BLaER1 treated with 17β-estradiol and CSF1 and Interleukin-3, amounts not matched to agents 10 nM and 100 nM (cell line): ENCODE results near the gene MYOZ2.

ENCODE experiments used
- H3K27ac ChIP-seq, 11 experiments: shearing (Covaris generic); formaldehyde crosslinking; 2 replicates each; pipeline ENCODE4 v1.8.1; 2022
- H3K27me3 ChIP-seq, 11 experiments: shearing (Covaris generic); formaldehyde crosslinking; 2 replicates each; pipeline ENCODE4 v1.8.1; 2022
- H3K36me3 ChIP-seq, 11 experiments: shearing (Covaris generic); formaldehyde crosslinking; 2 replicates each; pipeline ENCODE4 v1.8.1; 2022
- H3K4me1 ChIP-seq, 10 experiments: shearing (Covaris generic); formaldehyde crosslinking; 2 replicates each; pipeline ENCODE4 v1.8.1; 2022
- H3K4me2 ChIP-seq, 11 experiments: shearing (Covaris generic); formaldehyde crosslinking; 2 replicates each; pipeline ENCODE4 v1.8.1; 2022
- H3K4me3 ChIP-seq, 10 experiments: shearing (Covaris generic); formaldehyde crosslinking; 2 replicates each; pipeline ENCODE4 v1.8.1; 2022
- H3K9ac ChIP-seq, 11 experiments: shearing (Covaris generic); formaldehyde crosslinking; 2 replicates each; pipeline ENCODE4 v1.8.1; 2022
- H3K9me3 ChIP-seq, 11 experiments: shearing (Covaris generic); formaldehyde crosslinking; replicated peaks in 1 of 11; 2 replicates each; pipeline ENCODE4 v1.8.1; 2022
- H4K20me1 ChIP-seq, 11 experiments: shearing (Covaris generic); formaldehyde crosslinking; 2 replicates each; pipeline ENCODE4 v1.8.1; 2022
- Cebpa-rat ChIP-seq, 11 experiments: shearing (Covaris generic); IDR thresholded peaks; 2 replicates each; pipeline ENCODE4 v1.8.1; 2022

MYOZ2 gene

GRCh38 chr4:119204916-119205315 lies 69.3 kb downstream of the MYOZ2 start:
- peaks cover 0 to 48% (median 15%) of the 10 kb centered on the region in 10 experiments; a peak in 13 of 20 replicates for H3K4me1 ChIP-seq
- H3K9ac ChIP-seq: no peak overlapping the region
- H3K36me3 ChIP-seq: no peaks in the 10 kb centered on the region
- H3K27me3 ChIP-seq: no peaks in the 10 kb centered on the region
- H3K4me2 ChIP-seq: peak overlapping the region in 2 of 11 experiments; percentile 12 to 32; a peak in 1 of 22 replicates
- H3K27ac ChIP-seq: no peak overlapping the region
- no peak for TF ChIP-seq Cebpa-rat (IDR thresholded peaks at IDR 0.05)
- peaks cover 0 to 10% (median 0%) of the 10 kb centered on the region in 11 experiments; a peak in 1 of 22 replicates for H3K9me3 ChIP-seq
- no peak overlapping the region for H3K4me3 ChIP-seq
- H4K20me1 ChIP-seq: no peaks in the 10 kb centered on the region

GRCh38 chr4:119205690-119206089 lies 70.1 kb downstream of the MYOZ2 start:
- Histone ChIP-seq H3K27me3 (no peaks in the 10 kb centered on the region), H4K20me1 (no peaks in the 10 kb centered on the region), H3K9me3 (peaks cover 0 to 10% (median 0%) of the 10 kb centered on the region in 11 experiments; a peak in 1 of 22 replicates), H3K4me3 (no peak overlapping the region), H3K4me2 (no peak overlapping the region; a peak in 1 of 22 replicates), H3K36me3 (no peaks in the 10 kb centered on the region), H3K4me1 (peaks cover 0 to 56% (median 18%) of the 10 kb centered on the region in 10 experiments; a peak in 15 of 20 replicates), H3K9ac (no peak overlapping the region), H3K27ac (no peak overlapping the region)
- TF ChIP-seq Cebpa-rat (IDR thresholded peaks at IDR 0.05): no peak

- no peak overlapping the region for H3K9ac ChIP-seq
- no peaks in the 10 kb centered on the region for H3K27me3 ChIP-seq
- H3K9me3 ChIP-seq: peaks cover 0 to 10% (median 0%) of the 10 kb centered on the region in 11 experiments; a peak in 1 of 22 replicates
- peak overlapping the region in 3 of 11 experiments; percentile 50 to 61 (median 56); a peak in 4 of 22 replicates for H3K4me2 ChIP-seq
- H4K20me1 ChIP-seq: no peaks in the 10 kb centered on the region
- no peak for TF ChIP-seq Cebpa-rat (IDR thresholded peaks at IDR 0.05)
- no peak overlapping the region for H3K4me3 ChIP-seq
- no peak overlapping the region for H3K27ac ChIP-seq
- peaks cover 4 to 61% (median 23%) of the 10 kb centered on the region in 10 experiments; a peak in 19 of 20 replicates for H3K4me1 ChIP-seq
- H3K36me3 ChIP-seq: no peaks in the 10 kb centered on the region
Measured at GRCh38 chr4:119206178-119206577, 70.5 kb downstream of the MYOZ2 start.

GRCh38 chr4:119207051-119207450 lies 71.4 kb downstream of the MYOZ2 start:
- no peak overlapping the region for H3K27ac ChIP-seq
- peak overlapping the region in 9 of 11 experiments; percentile 3 to 66 (median 50); a peak in 14 of 22 replicates for H3K4me2 ChIP-seq
- peaks cover 0 to 8% (median 0%) of the 10 kb centered on the region in 11 experiments; a peak in 1 of 22 replicates for H3K9me3 ChIP-seq

GRCh38 chr4:119209077-119209476 lies 73.4 kb downstream of the MYOZ2 start:
- no peak overlapping the region for H3K4me3 ChIP-seq
- no peak for TF ChIP-seq Cebpa-rat (IDR thresholded peaks at IDR 0.05)
- peak overlapping the region in 3 of 11 experiments; percentile 3 to 39 (median 27); a peak in 4 of 22 replicates for H3K27ac ChIP-seq
- H4K20me1 ChIP-seq: no peaks in the 10 kb centered on the region; a peak in 1 of 22 replicates
- H3K9me3 ChIP-seq: no peaks in the 10 kb centered on the region
- H3K9ac ChIP-seq: no peak overlapping the region
- no peaks in the 10 kb centered on the region for H3K36me3 ChIP-seq
- H3K27me3 ChIP-seq: no peaks in the 10 kb centered on the region
- peaks cover 18 to 68% (median 38%) of the 10 kb centered on the region in 10 experiments for H3K4me1 ChIP-seq
- peak overlapping the region in 6 of 11 experiments; percentile 20 to 90 (median 39); a peak in 10 of 22 replicates for H3K4me2 ChIP-seq

More at GRCh38 chr4:119207051-119207450, 71.4 kb downstream of the MYOZ2 start:
- Histone ChIP-seq H3K9ac (no peak overlapping the region), H3K36me3 (no peaks in the 10 kb centered on the region), H4K20me1 (no peaks in the 10 kb centered on the region), H3K4me3 (no peak overlapping the region), H3K27me3 (no peaks in the 10 kb centered on the region), H3K4me1 (peaks cover 11 to 62% (median 29%) of the 10 kb centered on the region in 10 experiments; a peak in 19 of 20 replicates)
- TF ChIP-seq Cebpa-rat (IDR thresholded peaks at IDR 0.05): no peak

GRCh38 chr4:119209586-119209985 lies 74.0 kb downstream of the MYOZ2 start:
- H3K36me3 ChIP-seq: no peaks in the 10 kb centered on the region
- no peaks in the 10 kb centered on the region for H3K27me3 ChIP-seq
- peak overlapping the region in 3 of 11 experiments; percentile 3 to 39 (median 27); a peak in 4 of 22 replicates for H3K27ac ChIP-seq
- H4K20me1 ChIP-seq: no peaks in the 10 kb centered on the region; a peak in 1 of 22 replicates
- H3K4me2 ChIP-seq: peak overlapping the region in 6 of 11 experiments; percentile 20 to 90 (median 39); a peak in 11 of 22 replicates
- H3K4me3 ChIP-seq: no peak overlapping the region
- H3K4me1 ChIP-seq: peaks cover 19 to 70% (median 41%) of the 10 kb centered on the region in 10 experiments
- H3K9me3 ChIP-seq: no peaks in the 10 kb centered on the region
- peak overlapping the region in 1 of 11 experiments; percentile 17; a peak in 1 of 22 replicates for H3K9ac ChIP-seq
- TF ChIP-seq Cebpa-rat (IDR thresholded peaks at IDR 0.05): no peak

GRCh38 chr4:119210775-119211174 lies 75.1 kb downstream of the MYOZ2 start:
- H3K27me3 ChIP-seq: no peaks in the 10 kb centered on the region
- H3K27ac ChIP-seq: no peak overlapping the region
- TF ChIP-seq Cebpa-rat (IDR thresholded peaks at IDR 0.05): no peak
- H4K20me1 ChIP-seq: no peaks in the 10 kb centered on the region; a peak in 1 of 22 replicates
- no peaks in the 10 kb centered on the region for H3K9me3 ChIP-seq
- no peak overlapping the region for H3K9ac ChIP-seq
- peak overlapping the region in 1 of 10 experiments; percentile 81; a peak in 3 of 20 replicates for H3K4me3 ChIP-seq
- peaks cover 19 to 67% (median 41%) of the 10 kb centered on the region in 10 experiments for H3K4me1 ChIP-seq
- H3K4me2 ChIP-seq: peak overlapping the region; percentile 67 to 92 (median 86)
- 0 out of 22 replicates have a peak, but pooled peaks cover 0 to under 1% (median 0%) of the 10 kb centered on the region in 11 experiments for H3K36me3 ChIP-seq

- H3K4me3 ChIP-seq: peak overlapping the region; percentile 74 to 82 (median 78)
- no peak for TF ChIP-seq Cebpa-rat (IDR thresholded peaks at IDR 0.05)
- peaks cover 0 to 3% (median 0%) of the 10 kb centered on the region in 11 experiments; a peak in 2 of 22 replicates for H3K36me3 ChIP-seq
- H3K9ac ChIP-seq: peak overlapping the region; percentile 75 to 88 (median 84)
- peak overlapping the region; percentile 47 to 85 (median 79); a peak in 21 of 22 replicates for H3K27ac ChIP-seq
- H3K4me2 ChIP-seq: peak overlapping the region; percentile 67 to 92 (median 86)
- no peaks in the 10 kb centered on the region for H3K27me3 ChIP-seq
- no peaks in the 10 kb centered on the region for H3K9me3 ChIP-seq
- H4K20me1 ChIP-seq: no peaks in the 10 kb centered on the region; a peak in 2 of 22 replicates
- H3K4me1 ChIP-seq: peaks cover 19 to 62% (median 38%) of the 10 kb centered on the region in 10 experiments
Measured at GRCh38 chr4:119211867-119212233, 76.2 kb downstream of the MYOZ2 start.

GRCh38 chr4:119212234-119212963 lies 76.8 kb downstream of the MYOZ2 start, which contains the start of gene USP53:
USP53 (plus strand) TSS chr4:119212713; CDS start chr4:119239760, 27,047 bp downstream.
- H3K4me2 ChIP-seq: peak within 1 kb of the TSS; percentile 67 to 92 (median 86)
- H3K9me3 ChIP-seq: no peaks in the 10 kb centered on the region
- peak within 1 kb of the TSS; percentile 75 to 88 (median 84) for H3K9ac ChIP-seq
- H3K27ac ChIP-seq: peak within 1 kb of the TSS; percentile 72 to 85 (median 79)
- no peak for TF ChIP-seq Cebpa-rat (IDR thresholded peaks at IDR 0.05)
- H3K36me3 ChIP-seq: peaks cover 0 to 9% (median 4%) of the 10 kb centered on the region in 11 experiments; a peak in 12 of 22 replicates
- peaks cover 19 to 56% (median 34%) of the 10 kb centered on the region in 10 experiments for H3K4me1 ChIP-seq
- no peaks in the 10 kb centered on the region for H3K27me3 ChIP-seq
- H3K4me3 ChIP-seq: peak within 1 kb of the TSS; percentile 74 to 82 (median 78)
- no peaks in the 10 kb centered on the region; a peak in 2 of 22 replicates for H4K20me1 ChIP-seq
